Neural cell (in vitro differentiated cells): Measurements from ENCODE around the gene USH1C. TPM values are rescaled to one million over a fixed set of nuclear protein-coding genes. Genes with fewer than 3 reads are reported as not detected.

ENCODE experiments used
- H2AFZ ChIP-seq: fragments of 200-600, 300-800 bp; sonication (generic), shearing (Covaris generic); 2 replicates; pipeline ENCODE4 v1.6.0; 2014; ENCODE audit warnings: low read depth, mild to moderate bottlenecking, antibody characterized with exemption, low read length, moderate library complexity
- H3F3A ChIP-seq: fragments of 200-600 bp; shearing (Covaris generic); 2 replicates; pipeline ENCODE4 v1.6.1; 2016; ENCODE audit warnings: mild to moderate bottlenecking, moderate library complexity, mixed read lengths, antibody characterized with exemption, low read length; ENCODE audit not compliant: insufficient read depth, poor library complexity, severe bottlenecking
- H3K27ac ChIP-seq: fragments of 200-600, 300-800 bp; sonication (generic), shearing (Covaris generic); 2 replicates; pipeline ENCODE4 v1.5.1; 2014; ENCODE audit warnings: mild to moderate bottlenecking, low read length, moderate library complexity
- H3K27me3 ChIP-seq: fragments of 300-800, 200-600 bp; sonication (generic), shearing (Covaris generic); 2 replicates; pipeline ENCODE4 v1.6.0; 2014; ENCODE audit warnings: mild to moderate bottlenecking, low read depth, low read length, moderate library complexity; ENCODE audit not compliant: insufficient read depth
- H3K36me3 ChIP-seq: fragments of 300-800, 200-600 bp; sonication (generic), shearing (Covaris generic); 2 replicates; pipeline ENCODE4 v1.5.1; 2014; ENCODE audit warnings: mild to moderate bottlenecking, antibody characterized with exemption, low read length, moderate library complexity; ENCODE audit not compliant: insufficient read depth
- H3K4me2 ChIP-seq: fragments of 300-800, 200-600 bp; sonication (generic), shearing (Covaris generic); 2 replicates; pipeline ENCODE4 v1.6.0; 2014; ENCODE audit warnings: mild to moderate bottlenecking, low read length
- H3K4me3 ChIP-seq: fragments of 300-800, 200-600 bp; sonication (generic), shearing (Covaris generic); 2 replicates; pipeline ENCODE4 v1.5.1; 2014; ENCODE audit warnings: mild to moderate bottlenecking, low read length, moderate library complexity
- H3K79me2 ChIP-seq: fragments of 200-600 bp; shearing (Covaris generic); replicated peaks from 2 replicates; pipeline ENCODE4 v1.6.0; 2014; ENCODE audit warnings: mild to moderate bottlenecking, low read length, moderate library complexity; ENCODE audit not compliant: insufficient read depth
- H3K9ac ChIP-seq: fragments of 300-800, 200-600 bp; sonication (generic), shearing (Covaris generic); 2 replicates; pipeline ENCODE4 v1.6.1; 2016; ENCODE audit warnings: mild to moderate bottlenecking, low read length, mixed read lengths
- H3K9me2 ChIP-seq: fragments of 200-600 bp; shearing (Covaris generic); 2 replicates; pipeline ENCODE4 v1.6.1; 2016; ENCODE audit warnings: mild to moderate bottlenecking, low read length, mixed read lengths; ENCODE audit not compliant: insufficient read depth
- H3K9me3 ChIP-seq: fragments of 200-600, 300-800 bp; sonication (generic), shearing (Covaris generic); 2 replicates; pipeline ENCODE4 v1.6.1; 2016; ENCODE audit warnings: mild to moderate bottlenecking, mixed run types, low read length, moderate library complexity, mixed read lengths
- H4K20me1 ChIP-seq: fragments of 200-600 bp; shearing (Covaris generic); 2 replicates; pipeline ENCODE4 v1.6.1; 2016; ENCODE audit warnings: mild to moderate bottlenecking, mixed run types; ENCODE audit not compliant: insufficient read depth
- CTCF ChIP-seq: fragments of 450-650 bp; IDR thresholded peaks from 2 replicates; pipeline ENCODE4 v1.5.1; 2014; ENCODE audit warnings: antibody characterized with exemption, mild to moderate bottlenecking, moderate library complexity; ENCODE audit not compliant: poor library complexity, severe bottlenecking
- EP300 ChIP-seq: fragments of 450-650 bp; conservative IDR thresholded peaks from 2 replicates; pipeline ENCODE4 v1.6.1; 2014; ENCODE audit warnings: antibody characterized with exemption, mild to moderate bottlenecking, moderate library complexity; ENCODE audit not compliant: poor library complexity, severe bottlenecking
- EZH2 ChIP-seq: fragments of 200-600, 300-800 bp; shearing (Covaris generic), sonication (generic); IDR thresholded peaks from 2 replicates; pipeline ENCODE4 v1.6.1; 2014; ENCODE audit warnings: antibody characterized with exemption, low read length, borderline replicate concordance, mild to moderate bottlenecking; ENCODE audit not compliant: insufficient read depth, poor library complexity, severe bottlenecking
- MXI1 ChIP-seq: fragments of 450-650 bp; conservative IDR thresholded peaks from 2 replicates; pipeline ENCODE4 v1.6.1; 2014; ENCODE audit warnings: antibody characterized with exemption, mild to moderate bottlenecking; ENCODE audit not compliant: poor library complexity, severe bottlenecking
- POLR2AphosphoS5 ChIP-seq: IDR thresholded peaks from 2 replicates; pipeline ENCODE4 v1.6.1; 2012
- RAD21 ChIP-seq: fragments of 450-650 bp; conservative IDR thresholded peaks from 2 replicates; pipeline ENCODE4 v1.6.1; 2014; ENCODE audit warnings: antibody characterized with exemption, mild to moderate bottlenecking, moderate library complexity
- REST ChIP-seq: IDR thresholded peaks from 2 replicates; pipeline ENCODE4 v1.6.1; 2012; ENCODE audit warnings: borderline replicate concordance
- SMC3 ChIP-seq: fragments of 450-650 bp; conservative IDR thresholded peaks from 2 replicates; pipeline ENCODE4 v1.6.1; 2014; ENCODE audit warnings: antibody characterized with exemption, mild to moderate bottlenecking, moderate library complexity; ENCODE audit not compliant: poor library complexity
- TAF1 ChIP-seq: IDR thresholded peaks from 2 replicates; pipeline ENCODE4 v1.6.1; 2012; ENCODE audit warnings: low read depth
- polyA plus RNA-seq: library from polyadenylated mRNA; depleted of rRNA; stranded (reverse); fragments of >200 nt; gene quantifications from 2 replicates; pipeline ENCODE4 v1.2.3, GENCODE V29; 2014

USH1C gene
- polyA plus RNA-seq, 1 donor from 2014 or later = 0.67 TPM

- Histone ChIP-seq H3K27ac (no peak overlapping the region), H3K36me3 (no peaks in the 10 kb centered on the region), H3K79me2 (no peaks in the 10 kb centered on the region), H3K4me2 (no peak overlapping the region), H4K20me1 (no peaks in the 10 kb centered on the region), H3K9me2 (no peaks in the 10 kb centered on the region), H3K4me3 (no peak overlapping the region), H3K27me3 (no peaks in the 10 kb centered on the region), H3F3A (no peaks in the 10 kb centered on the region), H3K9me3 (no peaks in the 10 kb centered on the region), H3K9ac (no peak overlapping the region), H2AFZ (no peak overlapping the region)
- TF ChIP-seq RAD21 (no peak), EP300 (no peak), REST (no peak), SMC3 (no peak), POLR2AphosphoS5 (no peak), EZH2 (no peak), TAF1 (no peak), CTCF (no peak)
Measured at GRCh38 chr11:17459236-17459896, 84.8 kb downstream of the USH1C start.

- Histone ChIP-seq H3K9ac (no peak overlapping the region), H3K79me2 (no peaks in the 10 kb centered on the region), H3K9me2 (no peaks in the 10 kb centered on the region), H3K36me3 (no peaks in the 10 kb centered on the region), H3K27me3 (no peaks in the 10 kb centered on the region), H2AFZ (no peak overlapping the region), H3K4me2 (no peak overlapping the region), H3K9me3 (no peaks in the 10 kb centered on the region), H3K27ac (no peak overlapping the region), H3F3A (no peaks in the 10 kb centered on the region), H3K4me3 (no peak overlapping the region), H4K20me1 (no peaks in the 10 kb centered on the region)
- TF ChIP-seq MXI1 (no peak), TAF1 (no peak), CTCF (no peak), REST (no peak), EP300 (no peak), SMC3 (no peak), POLR2AphosphoS5 (no peak), EZH2 (no peak), RAD21 (no peak)
Measured at GRCh38 chr11:17458268-17458667, 85.9 kb downstream of the USH1C start.
